GM18873 (cell line): ENCODE results near the gene CHST7.
"Not testable (repeated sequence)": the region's sequence is repeated elsewhere in the genome, so short reads cannot be mapped to it uniquely, and the experiment has no call there.

Experiments used
- ATAC-seq: cut with Tn5 transposase; IDR thresholded peaks from one replicate; pipeline ENCODE4 v1.9.1; 2021; ENCODE audit warnings: mild to moderate bottlenecking, moderate library complexity, moderate number of reproducible peaks; ENCODE audit not compliant: unreplicated experiment, low FRiP score

The CHST7 gene

GRCh38 chrX:46573331-46573891 lies at the start of gene CHST7:
Gene CHST7 (plus strand): TSS chrX:46573765. CDS start chrX:46573932, 167 bp downstream.
- ATAC-seq, result no peak

DNA sequence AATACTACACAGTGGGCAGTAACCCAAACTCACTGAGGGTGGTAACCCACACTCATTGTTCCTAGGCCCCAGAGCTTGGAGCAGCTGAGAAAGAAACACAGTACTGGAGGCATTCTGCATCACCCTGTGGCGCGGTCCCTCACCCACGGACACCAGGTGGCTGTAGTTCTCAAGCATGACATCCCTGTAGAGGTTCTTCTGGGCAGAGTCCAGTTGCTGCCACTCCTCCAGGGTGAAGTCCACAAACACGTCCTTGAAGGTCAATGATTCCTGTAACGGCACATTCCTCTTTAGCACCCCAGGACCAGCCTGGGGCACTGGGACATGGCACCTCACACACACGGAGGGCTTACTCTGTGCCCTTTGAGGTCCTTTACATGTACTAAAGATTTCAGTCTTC lies 44.9 kb upstream of the CHST7 start:
- ATAC-seq, result not testable (repeated sequence)

DNA sequence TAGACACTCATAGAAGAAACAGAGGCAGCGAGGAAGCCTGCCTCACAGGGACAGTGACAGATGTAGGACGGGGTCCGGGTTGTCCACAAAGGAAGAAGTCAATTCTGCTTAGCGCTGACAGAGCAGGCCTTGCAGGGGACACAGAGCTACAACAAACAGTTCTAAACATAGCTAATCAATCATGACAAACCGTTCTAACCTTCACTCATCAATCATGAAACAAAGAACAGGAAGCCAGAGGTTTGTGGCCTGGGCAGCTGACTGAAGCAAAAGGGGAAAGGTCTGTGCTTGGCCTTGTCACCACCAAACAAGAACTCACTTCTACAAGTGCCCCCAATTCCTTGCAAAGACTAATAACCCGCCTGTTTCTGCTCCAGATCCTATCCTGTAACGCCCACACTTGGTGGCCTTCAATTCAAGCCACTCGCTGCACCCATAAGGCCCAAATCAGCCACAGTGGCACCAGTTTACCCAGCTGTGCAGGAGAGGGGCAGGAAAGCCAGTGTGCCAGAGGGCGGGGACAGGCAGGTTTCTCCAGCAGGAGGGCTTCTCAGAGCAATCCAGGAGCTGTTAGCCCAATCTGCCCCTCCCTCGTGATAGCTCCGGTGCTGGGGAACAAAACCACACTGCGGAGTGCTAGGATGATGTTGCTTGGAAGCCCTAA lies 43.7 kb upstream of the CHST7 start:
- not testable (repeated sequence) for ATAC-seq

GRCh38 chrX:46530404-46530908 lies 43.1 kb upstream of the CHST7 start:
- not testable (repeated sequence) for ATAC-seq

GRCh38 chrX:46531442-46531841 lies 42.1 kb upstream of the CHST7 start:
- no peak for ATAC-seq

DNA sequence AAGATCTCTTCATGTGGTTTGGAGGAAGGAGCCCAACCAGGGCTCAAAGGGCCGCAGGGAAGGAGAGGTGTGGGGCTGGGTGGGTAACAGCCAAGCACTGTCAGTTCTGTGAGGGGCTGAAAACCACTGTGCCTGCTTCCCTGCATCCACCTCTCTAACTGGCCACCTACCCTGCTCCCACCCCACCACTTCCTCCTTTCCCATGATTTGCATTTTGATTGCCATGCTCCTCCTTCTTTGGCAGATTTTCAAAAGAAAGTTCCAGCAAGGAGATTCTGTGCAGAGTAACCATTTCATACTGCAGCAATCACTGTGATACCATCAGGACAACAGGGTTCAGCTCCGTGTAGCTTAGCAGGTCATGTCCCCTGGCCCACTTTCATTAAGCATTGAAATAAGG lies 30.1 kb upstream of the CHST7 start:
- no peak for ATAC-seq

DNA sequence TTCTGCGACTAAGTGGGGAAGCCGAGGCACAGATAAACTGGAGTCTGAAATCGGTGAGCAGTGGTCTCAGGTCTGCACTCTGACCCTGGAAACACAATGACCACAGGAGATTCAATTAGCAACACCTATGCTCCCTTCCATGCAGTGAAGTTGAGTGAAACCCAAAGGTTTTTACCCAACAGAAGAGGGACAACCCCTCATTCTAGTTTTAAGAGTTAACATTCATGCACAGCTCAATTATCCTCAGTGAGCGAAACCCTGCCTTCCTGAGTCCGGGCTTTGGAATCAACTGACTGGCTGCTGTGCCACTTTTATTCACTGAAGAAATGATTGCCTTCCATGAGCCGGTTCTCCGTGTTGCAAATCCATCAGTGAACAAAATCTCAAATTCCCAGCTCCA lies 29.0 kb upstream of the CHST7 start:
- not testable (repeated sequence) for ATAC-seq

DNA sequence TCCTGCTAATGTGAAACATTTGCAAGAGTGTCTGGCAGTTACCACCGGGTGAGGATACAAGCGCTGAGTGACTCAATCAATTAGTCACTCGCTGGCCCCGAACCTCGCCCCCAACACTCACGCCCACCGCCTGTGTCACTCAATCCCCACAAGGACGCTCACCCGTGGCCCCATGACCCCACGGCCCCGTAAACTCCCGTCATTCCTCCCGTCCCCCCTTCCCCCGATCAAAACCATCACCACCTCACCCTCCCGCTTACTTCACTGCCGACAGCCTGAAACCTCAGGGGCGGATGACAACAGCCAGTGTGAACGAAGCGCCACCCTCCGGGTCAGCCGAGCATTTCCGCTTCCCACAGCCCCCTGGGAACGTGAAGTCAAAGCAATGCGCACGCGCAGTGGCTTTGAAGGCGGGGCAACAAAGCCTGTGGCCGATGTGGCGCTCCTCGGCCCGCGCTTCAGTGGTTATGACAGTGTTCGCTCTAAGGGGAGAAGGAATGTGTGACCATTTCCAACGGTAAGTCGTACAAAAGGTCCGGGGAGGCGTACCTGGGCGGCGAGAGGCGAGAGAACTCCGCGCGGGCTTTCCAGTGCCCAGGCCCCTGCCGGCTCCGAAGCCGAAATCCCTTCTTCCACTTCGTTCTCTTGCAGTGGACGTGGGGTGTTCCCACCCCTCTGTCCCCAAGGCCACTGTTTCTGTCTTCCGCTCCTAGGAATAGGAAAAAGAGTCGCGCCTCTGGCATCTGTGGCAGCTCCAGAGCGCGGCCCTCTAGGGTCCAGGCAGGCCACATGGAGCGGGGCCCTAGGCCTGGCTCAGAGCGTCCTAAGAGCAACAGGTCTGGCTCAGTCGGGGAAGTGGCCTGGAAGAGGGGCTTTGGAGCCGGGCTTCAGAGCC lies 28.2 kb upstream of the CHST7 start, which contains the start of gene ZNF674:
TSS of gene ZNF674 (minus strand) at position 311 of the 895 bp plus-strand sequence. CDS start 3,334 bp downstream, outside the sequence.
- ATAC-seq, result peak; percentile 87

DNA sequence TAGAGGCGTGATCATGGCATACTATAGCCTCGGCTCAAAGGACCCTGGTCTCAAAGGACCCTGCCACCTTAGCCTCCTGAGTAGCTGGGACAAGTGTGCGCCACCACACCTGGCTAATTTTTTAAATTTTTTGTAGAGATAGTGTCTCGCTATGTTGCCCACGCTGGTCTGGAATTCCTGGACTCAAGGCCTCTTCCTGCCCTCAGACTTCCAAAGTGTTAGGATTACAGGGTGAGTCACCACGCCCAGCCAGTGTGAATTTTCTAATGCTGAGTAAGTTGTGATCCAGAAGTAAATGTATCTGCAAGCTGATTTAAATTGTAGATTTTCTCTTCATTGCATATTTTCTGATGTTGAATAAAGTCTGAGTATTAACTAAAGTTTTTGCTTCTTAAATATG lies 25.7 kb upstream of the CHST7 start:
- no peak for ATAC-seq

DNA sequence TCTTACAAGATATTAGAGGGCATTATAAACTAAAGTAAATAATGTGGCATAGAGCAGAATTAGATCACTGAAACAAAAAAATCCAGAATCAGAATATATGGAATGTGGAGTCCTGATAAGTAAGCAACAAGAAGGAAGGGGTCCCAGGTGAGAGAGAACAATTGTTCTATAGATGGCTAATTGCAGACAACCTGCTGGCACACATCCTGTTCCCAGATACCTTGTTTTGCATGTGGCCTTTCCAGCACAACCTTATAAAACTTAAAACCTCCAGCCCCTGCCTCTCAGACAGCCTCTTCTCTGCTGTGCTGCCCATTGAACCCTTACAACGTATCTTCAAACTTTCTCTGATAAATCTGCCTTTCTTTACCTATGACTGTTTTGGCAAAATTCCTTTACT lies 23.7 kb upstream of the CHST7 start:
- no peak for ATAC-seq

- no peak for ATAC-seq
These were observed 22.0 kb upstream of the CHST7 start for GRCh38 chrX:46551494-46552128.

- ATAC-seq, result no peak
These were observed 19.6 kb upstream of the CHST7 start for GRCh38 chrX:46553935-46554334.

DNA sequence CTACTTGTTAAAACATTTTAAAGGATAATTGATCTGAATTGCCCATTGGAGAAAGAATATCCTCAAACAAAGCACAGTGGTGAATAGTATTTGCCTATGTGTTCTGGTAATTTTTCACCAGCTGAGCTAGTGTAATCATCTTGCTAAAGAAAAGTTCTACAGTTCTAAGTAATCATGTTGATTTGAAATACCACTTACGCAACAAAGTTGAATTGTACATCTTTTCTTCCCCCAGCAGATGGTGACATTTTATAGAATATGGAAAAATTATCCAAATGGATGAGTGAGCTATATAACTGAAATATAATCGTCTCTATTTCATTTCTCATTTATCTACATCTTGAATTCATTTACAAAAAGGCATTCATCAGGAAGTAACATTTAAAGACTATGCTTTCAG lies 18.6 kb upstream of the CHST7 start:
- no peak for ATAC-seq

DNA sequence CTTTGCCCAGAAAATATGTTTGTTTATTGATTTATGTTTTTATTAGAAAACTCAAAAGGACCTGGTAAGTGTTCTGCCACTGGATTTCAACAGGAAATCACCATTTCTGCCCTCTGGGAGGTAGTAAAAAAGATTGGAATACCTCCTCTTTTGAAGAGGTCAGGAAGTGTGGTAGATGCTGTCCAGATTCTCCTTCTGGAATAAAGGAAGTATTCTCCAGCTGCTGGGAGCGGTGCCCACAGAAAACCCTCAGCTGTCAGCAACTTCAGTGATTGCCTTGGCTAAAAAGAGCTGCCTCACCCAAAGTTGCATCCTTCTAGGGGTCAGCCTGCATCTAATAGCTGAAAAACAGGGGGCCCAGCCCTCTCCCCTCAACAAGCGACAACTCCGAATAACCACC lies 14.5 kb upstream of the CHST7 start:
- ATAC-seq, result no peak

- peak; percentile 100 for ATAC-seq
These were observed 11.5 kb upstream of the CHST7 start for GRCh38 chrX:46561824-46562657.

DNA sequence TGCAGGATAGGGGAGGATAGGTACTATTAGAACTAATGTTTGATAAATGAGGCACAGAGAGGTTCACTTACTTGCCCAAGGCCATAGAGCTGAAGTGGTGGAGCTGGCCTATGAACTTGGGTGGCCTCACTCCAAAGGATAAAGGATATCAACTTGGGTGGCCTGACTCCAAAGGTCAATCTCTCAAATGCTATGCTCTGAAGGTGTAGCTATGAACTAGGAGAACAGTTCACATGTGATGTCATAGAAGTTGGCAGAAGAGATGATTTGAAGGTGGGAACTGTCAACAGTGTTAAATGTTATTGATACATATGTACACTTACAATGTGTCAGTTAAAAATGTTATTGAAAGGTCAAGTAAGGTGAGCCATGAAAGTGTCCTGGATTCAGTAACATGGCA lies 6.2 kb upstream of the CHST7 start:
- no peak for ATAC-seq

- ATAC-seq, result no peak
These were observed 3.9 kb upstream of the CHST7 start for GRCh38 chrX:46569621-46570020.

DNA sequence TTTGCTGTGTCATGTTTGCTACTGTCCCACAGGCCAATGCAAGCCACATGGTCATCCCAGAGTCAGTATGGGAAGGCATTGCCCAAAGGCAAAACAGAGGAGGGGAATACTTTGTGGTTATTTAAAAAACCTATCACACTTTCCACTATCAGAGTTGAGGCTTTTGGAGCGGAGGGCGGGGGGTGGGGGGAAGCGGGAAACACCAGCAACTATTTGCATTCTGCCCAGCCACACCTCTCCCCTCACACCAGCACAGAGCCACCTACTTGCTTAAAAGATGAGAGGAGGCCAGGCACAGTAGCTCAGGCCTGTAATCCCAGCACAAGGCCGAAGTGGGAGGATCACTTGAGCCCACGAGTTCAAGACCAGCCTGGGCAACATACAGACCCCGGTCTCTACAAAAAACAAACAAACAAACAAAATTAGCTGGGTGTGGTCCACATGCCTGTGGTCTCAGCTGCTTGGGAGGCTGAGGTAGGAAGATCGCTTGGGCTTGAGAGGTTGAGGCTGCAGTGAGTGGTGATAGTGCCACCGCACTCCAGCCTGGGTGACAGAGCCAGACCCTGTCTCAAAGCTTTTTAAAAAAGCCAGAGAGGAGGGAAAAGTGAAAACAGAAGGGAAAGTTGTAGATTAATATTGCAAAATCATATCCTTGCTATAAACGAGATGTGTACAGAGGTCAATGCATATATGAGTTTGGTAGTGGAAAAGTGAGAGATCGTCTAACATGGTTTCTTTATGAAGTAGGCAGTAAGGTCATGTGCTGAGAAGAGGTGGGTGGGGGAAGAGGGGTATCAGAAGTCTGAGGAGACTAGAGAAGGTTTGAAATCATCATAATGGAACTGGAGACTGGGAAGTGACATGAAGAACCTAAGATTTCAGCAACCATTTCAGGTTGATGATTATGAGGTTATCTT lies 1.9 kb upstream of the CHST7 start:
- ATAC-seq, result no peak
